ENCODE measurements around the gene PRELID2. TPM values are rescaled to one million over a fixed set of nuclear protein-coding genes. Genes with fewer than 3 reads are reported as not detected.
"Not testable (repeated sequence)": the region's sequence is repeated elsewhere in the genome, so short reads cannot be mapped to it uniquely, and the experiment has no call there.

The PRELID2 gene
- not detected in 2 replicates for total RNA-seq (2014; rRNA removed; shearing (Covaris generic); ENCODE audit: low replicate concordance)

DNA sequence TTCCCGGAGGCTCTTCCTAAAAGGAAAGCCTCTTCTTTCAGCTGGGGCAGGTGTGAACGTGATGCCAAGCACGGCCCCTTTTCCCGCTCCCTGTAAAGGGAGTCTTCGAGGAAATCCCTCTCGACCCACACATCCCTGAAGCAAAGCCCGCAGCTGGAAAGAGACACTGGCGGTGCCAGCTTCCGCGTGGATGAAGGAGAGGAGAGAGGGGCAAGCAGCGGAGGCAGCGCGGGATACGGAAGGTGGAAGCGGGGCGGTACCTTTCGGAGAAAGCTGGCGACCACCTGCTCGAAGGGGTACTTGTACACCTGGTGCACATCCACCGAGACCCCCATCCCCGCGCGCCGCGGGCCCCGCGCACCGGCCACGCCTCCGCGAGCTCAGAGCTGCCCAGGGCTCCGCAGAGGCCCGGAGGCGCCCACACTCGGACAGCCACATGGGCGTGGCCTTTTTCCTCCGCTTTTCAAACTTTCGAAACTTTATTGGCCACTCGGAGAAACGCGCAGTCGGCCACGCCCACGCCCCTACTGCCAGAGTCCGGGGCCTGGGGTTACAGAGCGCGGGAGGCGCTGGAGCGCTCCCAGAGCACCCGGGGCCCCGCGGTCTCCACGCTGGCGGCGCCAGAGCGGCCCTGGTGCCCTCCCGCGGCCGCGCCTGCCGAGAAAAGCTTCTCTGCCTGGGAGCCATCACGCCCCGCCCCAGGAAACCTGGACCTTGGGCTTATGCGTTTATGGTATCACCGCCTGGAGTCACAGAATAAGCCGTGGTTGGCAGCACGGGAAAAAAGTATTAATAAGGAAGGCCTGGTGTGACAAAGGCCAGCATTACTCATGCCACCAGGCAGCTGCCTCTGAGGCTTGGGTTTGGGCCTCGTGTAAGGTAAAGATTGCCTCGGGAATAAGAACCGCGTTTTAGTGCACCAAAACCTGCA, at the start of gene PRELID2:
Gene PRELID2, minus strand, starts transcription at position 426 of the 931 bp plus-strand sequence. Its CDS starts 91 bp downstream, at position 335.
- H2AFZ ChIP-seq (ENCODE audit: low read length) = no peak within 1 kb of the TSS
- H3K4me2 ChIP-seq (ENCODE audit: low read depth, low read length, poor library complexity, severe bottlenecking) = no peak within 1 kb of the TSS
- H3K4me3 ChIP-seq (ENCODE audit: low read length) = no peak within 1 kb of the TSS
- no peak within 1 kb of the TSS for H3K27ac ChIP-seq (ENCODE audit: low read length)
- no peaks in the 10 kb centered on the region for H3K9me3 ChIP-seq (ENCODE audit: low read length)
- no peaks in the 10 kb centered on the region for H3K79me2 ChIP-seq (ENCODE audit: low read length)
- H3K4me1 ChIP-seq (ENCODE audit: low read length) = no peaks in the 10 kb centered on the region
- no peak within 1 kb of the TSS for H3K9ac ChIP-seq (ENCODE audit: low read length)
- no peaks in the 10 kb centered on the region for H4K20me1 ChIP-seq (ENCODE audit: insufficient read depth, low read depth, low read length)
- no peaks in the 10 kb centered on the region for H3K36me3 ChIP-seq (ENCODE audit: insufficient read depth, low read length)
- no peak for DNase-seq
- no peaks in the 10 kb centered on the region for H3K9me2 ChIP-seq (replicated peaks; ENCODE audit: insufficient read depth, low read length)
- no peaks in the 10 kb centered on the region for H3K27me3 ChIP-seq (ENCODE audit: low read length)

- no peak overlapping the region for H2AFZ ChIP-seq (ENCODE audit: low read length)
These were observed 39.6 kb upstream of the PRELID2 start for GRCh38 chr5:145874765-145875164.

GRCh38 chr5:145872914-145873313, 37.8 kb upstream of the PRELID2 start, which contains the start of gene GRXCR2:
Gene GRXCR2, minus strand, starts transcription at chr5:145873014. Its CDS starts 46 bp downstream, at chr5:145872968.
- no peak within 1 kb of the TSS for H3K27ac ChIP-seq (ENCODE audit: low read length)
- H3K4me1 ChIP-seq (ENCODE audit: low read length) = no peaks in the 10 kb centered on the region
- H3K36me3 ChIP-seq (ENCODE audit: insufficient read depth, low read length) = no peaks in the 10 kb centered on the region
- H4K20me1 ChIP-seq (ENCODE audit: insufficient read depth, low read depth, low read length) = no peaks in the 10 kb centered on the region
- no peaks in the 10 kb centered on the region for H3K9me3 ChIP-seq (ENCODE audit: low read length)
- no peaks in the 10 kb centered on the region for H3K79me2 ChIP-seq (ENCODE audit: low read length)
- no peaks in the 10 kb centered on the region for H3K9me2 ChIP-seq (replicated peaks; ENCODE audit: insufficient read depth, low read length)
- H3K27me3 ChIP-seq (ENCODE audit: low read length) = no peaks in the 10 kb centered on the region
- no peak within 1 kb of the TSS for H2AFZ ChIP-seq (ENCODE audit: low read length)
- H3K4me3 ChIP-seq (ENCODE audit: low read length) = no peak within 1 kb of the TSS
- H3K4me2 ChIP-seq (ENCODE audit: low read depth, low read length, poor library complexity, severe bottlenecking) = no peak within 1 kb of the TSS
- no peak for DNase-seq
- no peak within 1 kb of the TSS for H3K9ac ChIP-seq (ENCODE audit: low read length)

More at GRCh38 chr5:145874765-145875164, 39.6 kb upstream of the PRELID2 start:
- Histone ChIP-seq H3K9me3 (ENCODE audit: low read length) (no peaks in the 10 kb centered on the region), H3K4me3 (ENCODE audit: low read length) (no peak overlapping the region), H3K4me1 (ENCODE audit: low read length) (no peaks in the 10 kb centered on the region), H3K27me3 (ENCODE audit: low read length) (no peaks in the 10 kb centered on the region), H4K20me1 (ENCODE audit: insufficient read depth, low read depth, low read length) (no peaks in the 10 kb centered on the region), H3K9ac (ENCODE audit: low read length) (no peak overlapping the region), H3K9me2 (replicated peaks; ENCODE audit: insufficient read depth, low read length) (no peaks in the 10 kb centered on the region), H3K79me2 (ENCODE audit: low read length) (no peaks in the 10 kb centered on the region), H3K4me2 (ENCODE audit: low read depth, low read length, poor library complexity, severe bottlenecking) (no peak overlapping the region), H3K36me3 (ENCODE audit: insufficient read depth, low read length) (no peaks in the 10 kb centered on the region), H3K27ac (ENCODE audit: low read length) (no peak overlapping the region)
- no peak for DNase-seq

GRCh38 chr5:145872486-145872885, 37.3 kb upstream of the PRELID2 start:
- Histone ChIP-seq H3K4me1 (ENCODE audit: low read length) (no peaks in the 10 kb centered on the region), H3K27ac (ENCODE audit: low read length) (no peak overlapping the region), H3K27me3 (ENCODE audit: low read length) (no peaks in the 10 kb centered on the region), H3K4me2 (ENCODE audit: low read depth, low read length, poor library complexity, severe bottlenecking) (no peak overlapping the region), H4K20me1 (ENCODE audit: insufficient read depth, low read depth, low read length) (no peaks in the 10 kb centered on the region), H3K9ac (ENCODE audit: low read length) (no peak overlapping the region), H3K79me2 (ENCODE audit: low read length) (no peaks in the 10 kb centered on the region), H2AFZ (ENCODE audit: low read length) (no peak overlapping the region), H3K9me3 (ENCODE audit: low read length) (no peaks in the 10 kb centered on the region), H3K4me3 (ENCODE audit: low read length) (no peak overlapping the region), H3K9me2 (replicated peaks; ENCODE audit: insufficient read depth, low read length) (no peaks in the 10 kb centered on the region), H3K36me3 (ENCODE audit: insufficient read depth, low read length) (no peaks in the 10 kb centered on the region)
- no peak for DNase-seq

DNA sequence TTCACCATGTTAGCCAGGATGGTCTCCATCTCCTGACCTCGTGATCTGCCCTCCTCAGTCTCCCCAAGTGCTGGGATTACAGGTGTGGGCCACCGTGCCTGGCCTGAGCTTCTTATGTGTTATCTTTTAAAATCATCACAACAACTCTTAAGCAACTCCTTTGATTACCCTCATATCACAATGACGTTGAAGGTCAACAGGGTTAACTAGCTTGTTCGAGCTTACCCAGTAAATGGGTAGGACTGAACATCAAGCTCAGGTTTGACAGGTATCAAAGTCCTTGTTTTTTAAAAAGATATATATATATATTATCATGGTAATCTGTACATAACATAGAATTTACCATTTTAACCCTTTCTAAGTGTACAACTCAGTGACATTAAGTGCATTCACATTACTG, 34.6 kb upstream of the PRELID2 start:
- no peak for DNase-seq
- Histone ChIP-seq H3K36me3 (ENCODE audit: insufficient read depth, low read length) (no peaks in the 10 kb centered on the region), H3K9me2 (replicated peaks; ENCODE audit: insufficient read depth, low read length) (no peaks in the 10 kb centered on the region), H3K79me2 (ENCODE audit: low read length) (no peaks in the 10 kb centered on the region), H3K4me1 (ENCODE audit: low read length) (no peaks in the 10 kb centered on the region), H3K9ac (ENCODE audit: low read length) (no peak overlapping the region), H3K27ac (ENCODE audit: low read length) (no peak overlapping the region), H3K4me3 (ENCODE audit: low read length) (no peak overlapping the region), H4K20me1 (ENCODE audit: insufficient read depth, low read depth, low read length) (no peaks in the 10 kb centered on the region), H2AFZ (ENCODE audit: low read length) (no peak overlapping the region), H3K9me3 (ENCODE audit: low read length) (no peaks in the 10 kb centered on the region), H3K4me2 (ENCODE audit: low read depth, low read length, poor library complexity, severe bottlenecking) (no peak overlapping the region), H3K27me3 (ENCODE audit: low read length) (no peaks in the 10 kb centered on the region)

- no peak for DNase-seq
- no peak overlapping the region for H3K27ac ChIP-seq (ENCODE audit: low read length)
- H3K79me2 ChIP-seq (ENCODE audit: low read length) = no peaks in the 10 kb centered on the region
- no peak overlapping the region for H2AFZ ChIP-seq (ENCODE audit: low read length)
- no peak overlapping the region for H3K9ac ChIP-seq (ENCODE audit: low read length)
- H3K4me3 ChIP-seq (ENCODE audit: low read length) = no peak overlapping the region
- no peaks in the 10 kb centered on the region for H3K36me3 ChIP-seq (ENCODE audit: insufficient read depth, low read length)
- H3K9me3 ChIP-seq (ENCODE audit: low read length) = no peaks in the 10 kb centered on the region
- no peaks in the 10 kb centered on the region for H3K27me3 ChIP-seq (ENCODE audit: low read length)
- no peak overlapping the region for H3K4me2 ChIP-seq (ENCODE audit: low read depth, low read length, poor library complexity, severe bottlenecking)
- no peaks in the 10 kb centered on the region for H4K20me1 ChIP-seq (ENCODE audit: insufficient read depth, low read depth, low read length)
- H3K4me1 ChIP-seq (ENCODE audit: low read length) = no peaks in the 10 kb centered on the region
- no peaks in the 10 kb centered on the region for H3K9me2 ChIP-seq (replicated peaks; ENCODE audit: insufficient read depth, low read length)
These were observed 32.7 kb upstream of the PRELID2 start for GRCh38 chr5:145867806-145868205.

DNA sequence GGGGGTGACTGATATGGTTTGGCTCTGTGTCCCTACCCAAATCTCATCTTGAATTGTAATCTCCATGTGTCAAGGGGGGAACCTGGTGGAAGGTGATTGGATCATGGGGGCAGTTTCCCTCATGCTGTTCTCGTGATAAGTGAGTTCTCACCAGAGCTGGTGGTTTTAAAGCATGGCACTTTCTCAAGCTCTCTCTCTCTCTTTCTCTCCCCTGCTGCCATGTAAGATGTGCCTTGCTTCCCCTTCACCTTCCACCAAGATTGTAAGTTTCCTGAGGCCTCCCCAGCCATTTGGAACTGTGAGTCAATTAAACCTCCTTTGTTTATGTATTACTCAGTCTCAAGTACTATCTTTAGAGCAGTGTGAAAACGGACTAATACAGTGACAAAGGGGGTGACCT, 29.3 kb upstream of the PRELID2 start:
- not testable (repeated sequence) for H2AFZ ChIP-seq (ENCODE audit: low read length)

DNA sequence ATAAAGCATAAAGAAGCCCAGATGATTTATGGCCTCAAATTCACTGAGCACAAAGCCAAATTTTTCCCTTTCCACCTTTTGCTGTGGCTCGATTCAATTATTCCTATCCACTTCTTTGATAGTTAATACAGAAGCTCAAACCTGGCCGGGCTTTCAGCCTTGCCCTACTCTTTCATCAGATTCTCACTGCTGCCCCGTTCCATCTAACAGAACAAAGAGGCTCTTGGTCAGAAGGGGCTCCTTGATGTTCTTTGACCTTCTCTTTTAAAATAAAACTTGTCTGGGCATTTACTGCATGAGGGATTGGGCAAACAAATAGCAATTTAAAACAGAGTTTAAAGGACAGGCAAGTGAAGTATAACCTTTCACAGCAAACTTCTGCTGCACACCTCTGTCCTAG, 27.9 kb upstream of the PRELID2 start:
- no peak for DNase-seq
- Histone ChIP-seq H3K27me3 (ENCODE audit: low read length) (no peaks in the 10 kb centered on the region), H3K27ac (ENCODE audit: low read length) (no peak overlapping the region), H3K9ac (ENCODE audit: low read length) (no peak overlapping the region), H3K9me3 (ENCODE audit: low read length) (no peaks in the 10 kb centered on the region), H3K4me1 (ENCODE audit: low read length) (no peaks in the 10 kb centered on the region), H4K20me1 (ENCODE audit: insufficient read depth, low read depth, low read length) (no peaks in the 10 kb centered on the region), H3K36me3 (ENCODE audit: insufficient read depth, low read length) (no peaks in the 10 kb centered on the region), H3K4me2 (ENCODE audit: low read depth, low read length, poor library complexity, severe bottlenecking) (no peak overlapping the region), H3K9me2 (replicated peaks; ENCODE audit: insufficient read depth, low read length) (no peaks in the 10 kb centered on the region), H3K4me3 (ENCODE audit: low read length) (no peak overlapping the region), H2AFZ (ENCODE audit: low read length) (no peak overlapping the region), H3K79me2 (ENCODE audit: low read length) (no peaks in the 10 kb centered on the region)

More for the DNA sequence above, 29.3 kb upstream of the PRELID2 start:
- not testable (repeated sequence) for H3K4me3 ChIP-seq (ENCODE audit: low read length); DNase-seq; H3K79me2 ChIP-seq (ENCODE audit: low read length); H4K20me1 ChIP-seq (ENCODE audit: insufficient read depth, low read depth, low read length); H3K9me2 ChIP-seq (replicated peaks; ENCODE audit: insufficient read depth, low read length); H3K36me3 ChIP-seq (ENCODE audit: insufficient read depth, low read length); H3K27ac ChIP-seq (ENCODE audit: low read length); H3K9me3 ChIP-seq (ENCODE audit: low read length); H3K4me2 ChIP-seq (ENCODE audit: low read depth, low read length, poor library complexity, severe bottlenecking); H3K9ac ChIP-seq (ENCODE audit: low read length); H3K4me1 ChIP-seq (ENCODE audit: low read length); H3K27me3 ChIP-seq (ENCODE audit: low read length)

Data from Karpas-422 (cell line).